DOHH2 (cell line): ENCODE data around the gene OTUD4.

Source experiments
- CTCF ChIP-seq: fragments of 200-600 bp; sonication (generic); IDR thresholded peaks from one replicate; pipeline ENCODE4 v1.5.1; 2014; ENCODE audit warnings: antibody characterized with exemption, mild to moderate bottlenecking, low read depth, low read length; ENCODE audit not compliant: poor library complexity, severe bottlenecking
- EZH2phosphoT487 ChIP-seq: fragments of 200-600 bp; sonication (generic); IDR thresholded peaks from 2 replicates; pipeline ENCODE4 v1.6.1; 2017; ENCODE audit warnings: borderline replicate concordance, mild to moderate bottlenecking, antibody characterized with exemption, low read length, moderate library complexity, mixed read lengths

- TF ChIP-seq CTCF = no peak
- no peak for TF ChIP-seq EZH2phosphoT487
Measured at GRCh38 chr4:145132511-145133098, 47.8 kb downstream of the OTUD4 start.
